SH-SY5Y (cell line): Measurements from ENCODE around the gene TEX52.

Experiments used
- GATA2 ChIP-seq: IDR thresholded peaks from 2 replicates; pipeline ENCODE4 v1.6.1; 2011; ENCODE audit warnings: mild to moderate bottlenecking, low read depth, low read length
- GATA3 ChIP-seq: IDR thresholded peaks from 2 replicates; pipeline ENCODE4 v1.6.1; 2011; ENCODE audit warnings: low read depth, mild to moderate bottlenecking, low read length, moderate library complexity

Gene TEX52

GRCh38 chr12:2877953-2878732 lies 21.3 kb upstream of the TEX52 start:
- TF ChIP-seq GATA3 (no peak), GATA2 (no peak)

DNA sequence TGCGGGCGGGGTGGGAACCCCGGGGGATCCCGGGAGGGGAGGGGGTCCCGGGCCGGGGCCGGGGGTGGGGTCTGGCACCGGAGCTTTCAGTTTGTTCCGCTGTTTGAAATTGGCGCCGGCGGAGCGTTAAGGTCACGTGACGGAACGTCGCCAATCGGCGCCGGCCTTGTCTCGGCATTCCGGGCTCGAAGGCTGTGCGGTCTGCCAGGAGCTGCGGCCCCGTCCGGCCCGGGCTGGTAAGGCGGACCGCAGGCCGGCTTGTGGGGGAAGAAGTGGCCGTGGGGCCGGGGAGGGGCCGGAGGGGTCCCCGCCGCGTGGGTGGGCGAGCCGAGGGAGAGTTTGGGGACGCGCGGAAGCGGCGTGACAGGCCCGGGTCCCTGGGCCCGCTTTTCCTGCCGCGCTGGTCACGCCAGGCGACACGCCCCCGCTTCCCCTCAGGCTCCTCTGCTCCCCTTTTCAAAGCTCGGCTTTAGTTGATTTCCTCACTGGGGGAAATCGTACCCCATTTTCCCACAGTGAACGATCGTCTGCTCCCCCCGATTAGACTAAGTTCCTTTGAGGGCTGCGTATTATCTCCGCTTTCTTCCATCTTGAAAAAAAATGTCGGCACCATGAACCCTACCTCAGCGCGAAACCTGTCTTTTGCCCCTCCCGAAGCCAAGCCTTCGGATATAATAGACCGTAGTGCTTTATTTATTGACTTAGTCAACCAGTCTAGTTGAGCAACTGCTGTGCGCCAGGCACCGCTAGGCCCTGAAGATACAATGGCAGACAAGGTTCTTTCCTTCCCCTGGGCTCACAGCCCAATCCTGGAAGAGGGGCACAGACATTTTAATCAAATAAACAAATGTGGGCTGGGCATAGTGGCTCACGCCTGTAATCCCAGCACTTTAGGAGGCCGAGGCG lies 20.5 kb upstream of the TEX52 start, which contains the start of the genes FOXM1 and RHNO1:
TSS of gene FOXM1 (minus strand) at position 128 of the 906 bp plus-strand sequence. CDS start 2,696 bp downstream, outside the sequence.
TSS of gene RHNO1 (plus strand) at position 177 of the 906 bp plus-strand sequence. CDS start 8,144 bp downstream, outside the sequence.
- no peak for TF ChIP-seq GATA2
- TF ChIP-seq GATA3: no peak

GRCh38 chr12:2876431-2877046 lies 19.7 kb upstream of the TEX52 start:
- TF ChIP-seq GATA3 (no peak), GATA2 (no peak)

DNA sequence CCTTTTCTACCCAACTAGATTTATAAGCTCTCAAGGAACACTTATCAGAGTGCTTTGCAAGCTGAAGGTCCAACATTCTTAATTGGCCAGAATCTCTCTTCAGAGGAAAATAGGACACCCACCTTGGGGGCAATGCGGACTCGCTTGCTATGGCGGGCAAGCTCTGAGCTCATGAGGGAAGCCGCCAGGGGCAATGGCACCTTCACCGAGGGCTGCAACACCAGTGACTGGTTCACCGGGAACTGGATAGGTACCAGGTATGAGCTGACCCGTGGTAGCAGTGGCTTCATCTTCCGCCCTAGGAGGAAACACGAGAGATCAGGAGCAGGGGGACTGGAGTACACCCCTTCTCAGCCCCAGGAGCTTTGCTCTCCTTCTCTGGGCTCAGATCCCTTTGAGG lies 7.4 kb upstream of the TEX52 start:
- TF ChIP-seq GATA3 (no peak), GATA2 (no peak)

DNA sequence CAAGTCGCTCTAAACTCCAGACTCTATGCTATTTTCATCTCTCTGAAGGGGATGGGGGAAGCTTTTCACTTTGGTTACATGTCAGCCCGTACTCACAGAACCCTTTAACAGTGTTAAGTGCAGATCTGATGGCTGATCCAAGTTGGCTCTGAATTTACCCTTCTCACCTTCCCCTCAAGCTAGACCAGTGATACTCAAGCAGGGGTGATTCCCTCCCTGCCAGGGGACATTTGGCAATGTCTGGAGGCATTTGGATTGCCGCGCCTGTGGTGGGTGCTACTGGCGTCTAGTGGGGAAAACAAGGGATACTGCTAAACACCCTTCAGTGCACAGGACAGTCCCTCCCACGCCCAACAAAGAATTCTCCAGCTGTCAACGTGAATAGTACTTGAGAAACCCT lies 6.0 kb upstream of the TEX52 start:
- no peak for TF ChIP-seq GATA2
- no peak for TF ChIP-seq GATA3

- TF ChIP-seq GATA2 (no peak), GATA3 (no peak)
Measured at GRCh38 chr12:2860170-2860569, 3.3 kb upstream of the TEX52 start.

- TF ChIP-seq GATA3: no peak
- TF ChIP-seq GATA2: no peak
Measured at GRCh38 chr12:2858944-2859421, 2.1 kb upstream of the TEX52 start.

DNA sequence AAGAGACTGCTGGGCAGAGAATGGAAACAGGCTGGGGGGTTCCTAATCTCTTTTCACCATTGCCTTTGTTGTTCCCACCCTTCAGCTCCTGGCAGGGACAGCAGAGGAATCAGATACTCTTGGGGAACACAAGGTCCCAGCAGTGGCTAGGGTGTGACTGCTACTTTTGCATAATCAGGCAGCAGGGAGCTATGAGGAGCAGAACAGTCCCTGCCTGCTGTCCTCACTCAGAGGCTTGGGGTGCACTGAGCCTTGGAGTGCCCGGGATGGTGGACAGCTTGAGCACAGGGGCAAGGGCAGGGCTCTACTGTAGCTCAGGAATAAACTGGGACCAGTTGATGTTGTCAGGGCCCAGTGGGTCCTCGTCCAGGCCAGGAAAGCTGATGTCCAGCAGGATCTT lies 1.5 kb upstream of the TEX52 start:
- no peak for TF ChIP-seq GATA2
- TF ChIP-seq GATA3: no peak

DNA sequence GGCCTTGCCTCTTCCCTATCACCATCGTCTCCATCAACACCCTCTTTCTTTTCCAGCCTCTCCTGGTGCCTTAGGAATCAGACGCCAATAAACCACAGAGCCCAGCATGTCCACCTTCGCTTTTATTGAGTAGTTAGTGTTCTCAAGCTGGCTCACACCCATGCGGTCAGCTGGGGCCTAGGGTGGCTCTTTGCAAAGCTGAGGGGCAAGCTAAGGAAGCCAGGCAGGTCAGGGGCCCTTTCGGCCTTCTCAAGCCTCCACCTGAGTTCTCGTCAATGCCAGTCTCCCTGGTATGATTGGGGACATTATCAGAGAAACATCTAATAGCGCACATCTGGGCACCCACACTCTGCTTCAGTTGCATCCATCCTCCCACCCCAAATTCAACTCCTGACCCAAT lies 737 bp upstream of the TEX52 start:
- TF ChIP-seq GATA3 (no peak), GATA2 (no peak)

- TF ChIP-seq GATA2: no peak
- no peak for TF ChIP-seq GATA3
Measured at GRCh38 chr12:2856051-2856450, 788 bp downstream of the TEX52 start.

DNA sequence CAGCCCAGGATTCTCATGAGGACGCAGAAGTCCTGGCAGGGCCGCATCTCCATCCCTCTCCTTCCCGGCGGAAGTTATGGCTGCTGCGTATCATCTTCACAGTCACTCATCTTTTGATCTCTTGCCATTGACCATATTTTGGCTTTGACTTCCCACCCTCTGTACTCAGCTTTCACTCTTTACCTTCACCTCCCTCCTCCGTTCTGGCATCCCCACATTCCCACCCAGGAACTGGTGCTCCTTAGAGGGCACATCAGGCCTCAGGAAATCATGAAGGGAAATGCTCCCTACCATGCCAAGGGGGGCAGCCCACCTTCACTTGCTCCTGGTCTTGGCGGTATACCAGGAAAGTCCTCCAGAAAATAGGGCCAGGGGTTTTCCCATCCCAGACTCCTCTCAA lies 1.3 kb downstream of the TEX52 start:
- TF ChIP-seq GATA2 (no peak), GATA3 (no peak)

- TF ChIP-seq GATA2 (no peak), GATA3 (no peak)
Measured at GRCh38 chr12:2854669-2855453, 2.0 kb downstream of the TEX52 start.

- TF ChIP-seq GATA2: no peak
- TF ChIP-seq GATA3: no peak
Measured at GRCh38 chr12:2853626-2854025, 3.2 kb downstream of the TEX52 start.

DNA sequence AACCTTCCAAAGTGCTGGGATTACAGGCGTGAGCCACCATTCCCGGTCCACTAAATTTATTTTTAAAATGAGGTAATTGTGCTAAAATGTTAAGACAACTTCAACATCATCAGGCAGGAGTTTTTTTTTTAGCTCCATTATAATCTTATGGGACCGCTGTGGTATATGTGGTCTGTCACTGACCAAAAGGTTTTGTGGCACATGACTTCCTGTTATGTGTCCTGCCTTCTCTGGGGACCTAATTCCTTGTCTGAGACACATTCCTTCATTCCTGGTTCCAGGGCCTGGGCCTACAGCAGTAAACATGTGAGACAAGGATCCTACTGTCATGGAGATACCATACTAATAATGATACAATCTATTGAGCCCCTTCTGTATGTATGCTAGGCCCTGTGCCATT lies 4.9 kb downstream of the TEX52 start:
- TF ChIP-seq GATA2: no peak
- no peak for TF ChIP-seq GATA3
